Esophagus squamous epithelium (tissue), 5 donors: ENCODE measurements around the gene PLAAT4. TPM values are rescaled to one million over a fixed set of nuclear protein-coding genes. Genes with fewer than 3 reads are reported as not detected.
A peak's percentile ranks its signal among the peaks of the same experiment; 100 is the strongest.

Experiments
- DNase-seq: peaks from one replicate; lab custom pipeline; 2025; lab: John Stamatoyannopoulos, UW
- H3K27ac ChIP-seq, 4 donors: fragments of 200-600 bp; sonication (generic); one replicate each; pipeline ENCODE4 v1.5.1; 2016 to 2019; ENCODE audit warnings: mild to moderate bottlenecking in 1 of 4
- H3K27me3 ChIP-seq, 4 donors: fragments of 200-600 bp; sonication (generic); 1 replicate in 3 of 4; 2 replicates in 1 of 4; pipeline versions ENCODE4 v1.5.1 to v1.6.0; 2017 to 2021; ENCODE audit warnings: antibody characterized with exemption in 1 of 4
- H3K36me3 ChIP-seq, 3 donors: fragments of 200-600 bp; sonication (generic); one replicate each; pipeline ENCODE4 v1.5.1; 2016 to 2019
- H3K4me1 ChIP-seq, 3 donors: fragments of 200-600 bp; sonication (generic); one replicate each; pipeline ENCODE4 v1.5.1; 2017 to 2019
- H3K4me3 ChIP-seq, 4 donors: fragments of 200-600 bp; sonication (generic); 1 replicate in 3 of 4; 2 replicates in 1 of 4; pipeline ENCODE4 v1.5.1; 2016 to 2019; ENCODE audit warnings: mild to moderate bottlenecking in 2 of 4, moderate library complexity in 1 of 4
- H3K9me3 ChIP-seq, 3 donors: fragments of 200-600 bp; sonication (generic); one replicate each; pipeline ENCODE4 v1.5.1; 2016 to 2019
- CTCF ChIP-seq, 6 experiments: fragments of 450-650 bp in 4 of 6; fragments of 200-600 bp in 2 of 6; sonication (generic) in 2 of 6; IDR thresholded peaks; one replicate each; pipeline ENCODE4 v1.5.1; 2016 to 2019; ENCODE audit warnings: antibody characterized with exemption in 6 of 6, mild to moderate bottlenecking in 4 of 6, moderate library complexity in 4 of 6
- POLR2A ChIP-seq, 4 donors: fragments of 450-650 bp; IDR thresholded peaks; one replicate each; pipeline ENCODE4 v1.6.1; 2017; ENCODE audit warnings: antibody characterized with exemption in 4 of 4, mild to moderate bottlenecking in 4 of 4, moderate library complexity in 3 of 4
- WGBS, 2 donors: methylation state at CpG; one replicate each; pipeline ENCODE4 v1.1.5; 2018; 5-methylcytosine and 5-hydroxymethylcytosine counted together
- intact Hi-C: fragments of 100-400 bp; cut with DNase I; formaldehyde crosslinking; loops from one replicate; pipeline ENCODE4 v1.15.0; 2022
- total RNA-seq, 4 donors: library from RNA; depleted of rRNA; stranded (reverse); fragments of >200 nt; gene quantifications; one replicate each; pipeline ENCODE4 v1.1.0, GENCODE V29; 2016
- donor health status: DM: yes; HTN: yes; CAD: no.

The PLAAT4 gene
- total RNA-seq, 4 donors from 2014 or later = 3.9 to 32.6 (median 11.7) TPM

GRCh38 chr11:63532799-63533475, 3.7 kb upstream of the PLAAT4 start:
- Histone ChIP-seq H3K4me3 (no peak overlapping the region), H3K27ac (no peak overlapping the region), H3K27me3 (no peaks in the 10 kb centered on the region), H3K4me1 (peaks cover 15 to 51% (median 20%) of the 10 kb centered on the region in 3 donors), H3K9me3 (no peaks in the 10 kb centered on the region), H3K36me3 (no peaks in the 10 kb centered on the region)
- intact Hi-C loops = no loop called here
- 84 to 95% methylated on average over 3 to 4 of the region's 4 CpGs for WGBS, 2 donors
- no peak for TF ChIP-seq POLR2A (IDR thresholded peaks at IDR 0.05)
- no peak for TF ChIP-seq CTCF (IDR thresholded peaks at IDR 0.05)
- DNase-seq = no peak

- WGBS, 2 donors = 46 to 74% methylated on average over 3 of the region's 3 CpGs
Measured at GRCh38 chr11:63534076-63534475, 2.5 kb upstream of the PLAAT4 start.

GRCh38 chr11:63534895-63535461, 1.6 kb upstream of the PLAAT4 start:
- Histone ChIP-seq H3K36me3 (peaks cover 0 to 2% (median 0%) of the 10 kb centered on the region in 3 donors), H3K4me3 (no peak overlapping the region), H3K27me3 (no peaks in the 10 kb centered on the region), H3K4me1 (peaks cover 20 to 64% (median 28%) of the 10 kb centered on the region in 3 donors), H3K27ac (peak overlapping the region in 1 of 4 donors; percentile 25), H3K9me3 (no peaks in the 10 kb centered on the region)
- TF ChIP-seq CTCF (IDR thresholded peaks at IDR 0.05) = no peak
- DNase-seq = no peak
- 72 to 84% methylated on average over 5 of the region's 5 CpGs for WGBS, 2 donors
- intact Hi-C loops = no loop called here

More at GRCh38 chr11:63534076-63534475, 2.5 kb upstream of the PLAAT4 start:
- H3K9me3 ChIP-seq = no peaks in the 10 kb centered on the region
- TF ChIP-seq CTCF (IDR thresholded peaks at IDR 0.05) = no peak
- no peak for TF ChIP-seq POLR2A (IDR thresholded peaks at IDR 0.05)
- no peak overlapping the region for H3K4me3 ChIP-seq
- no peaks in the 10 kb centered on the region for H3K36me3 ChIP-seq
- intact Hi-C loops = no loop called here
- H3K4me1 ChIP-seq = peaks cover 20 to 62% (median 28%) of the 10 kb centered on the region in 3 donors
- H3K27me3 ChIP-seq = no peaks in the 10 kb centered on the region
- peak overlapping the region in 1 of 4 donors; percentile 25 for H3K27ac ChIP-seq
- no peak for DNase-seq

- H3K4me1 ChIP-seq = peaks cover 20 to 64% (median 28%) of the 10 kb centered on the region in 3 donors
- H3K36me3 ChIP-seq = peaks cover 0 to 9% (median 0%) of the 10 kb centered on the region in 3 donors
- no peaks in the 10 kb centered on the region for H3K9me3 ChIP-seq
- H3K27me3 ChIP-seq = no peaks in the 10 kb centered on the region
- intact Hi-C loops = no loop called here
- 80% methylated on average over 1 of the region's 1 CpG; no CpG with 5 or more reads in 1 of the 2 donors for whole genome bisulfite sequencing, 2 donors
- TF ChIP-seq CTCF (IDR thresholded peaks at IDR 0.05) (no peak), POLR2A (IDR thresholded peaks at IDR 0.05) (no peak)
- peak overlapping the region in 3 of 4 donors; percentile 36 to 91 (median 86) for H3K27ac ChIP-seq
- no peak for DNase-seq
- H3K4me3 ChIP-seq = no peak overlapping the region
Measured at GRCh38 chr11:63535734-63536133, 874 bp upstream of the PLAAT4 start.
